ENCODE data around the gene RPL38. TPM values are rescaled to one million over a fixed set of nuclear protein-coding genes. Genes with fewer than 3 reads are reported as not detected.

The RPL38 gene
- total and polyA plus RNA-seq, 2 donors (not counting 1 experiment from before 2014, with no cell fraction given): 722 to 1,550 TPM

DNA sequence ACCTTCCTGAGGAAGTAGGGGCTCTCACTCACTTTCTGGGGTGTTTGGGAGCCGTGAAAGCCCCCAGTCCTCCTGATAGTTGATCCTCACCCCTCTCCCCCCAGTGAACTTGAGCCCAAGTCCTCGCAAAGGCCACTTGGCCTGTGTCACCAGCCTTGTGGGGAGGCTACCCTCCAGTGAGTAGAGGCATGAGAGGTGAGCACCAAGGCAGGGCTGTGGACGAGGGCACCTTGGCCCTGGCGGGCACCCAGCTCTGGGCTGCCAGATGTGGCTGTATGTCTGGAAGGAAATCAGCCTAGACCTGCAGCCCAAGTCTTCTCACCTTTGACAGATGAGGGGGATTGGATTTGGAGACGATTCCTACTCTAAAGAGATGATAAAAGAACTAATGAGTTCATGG, 13.0 kb downstream of the RPL38 start:
- ChIA-PET CTCF (no interaction called here), POLR2A (no interaction called here)
- H3K27ac ChIP-seq (ENCODE audit: low read length in 2 of 2): no peak overlapping the region
- peak overlapping the region; percentile 1 for H3K4me2 ChIP-seq (replicated peaks; ENCODE audit: low read depth, low read length, poor library complexity, severe bottlenecking)
- Mint-ChIP-seq H3K4me1 (peaks cover 44% of the 10 kb centered on the region), H3K27ac (no peak overlapping the region), H3K4me3 (no peak overlapping the region), H3K9me3 (ENCODE audit: insufficient read depth) (no peaks in the 10 kb centered on the region), H3K27me3 (no peaks in the 10 kb centered on the region)
- no peaks in the 10 kb centered on the region for H3K36me3 ChIP-seq (replicated peaks in 1 of 2; ENCODE audit: control extremely low read depth in 1 of 2, control insufficient read depth in 1 of 2, extremely low read depth in 1 of 2, insufficient read depth in 2 of 2, low read length in 1 of 2)
- no peak overlapping the region for H2AFZ ChIP-seq (ENCODE audit: insufficient read depth, low read depth, low read length, poor library complexity, severe bottlenecking)
- intact Hi-C loops (cut with micrococcal nuclease): no loop called here
- 95% methylated on average over 2 of the region's 5 CpGs for WGBS (ENCODE audit: insufficient coverage)
- peaks cover 16% of the 10 kb centered on the region for H4K20me1 ChIP-seq (ENCODE audit: control insufficient read depth, insufficient read depth, low read length, poor library complexity, severe bottlenecking)
- DNase-seq (no peak), ATAC-seq (ENCODE audit: low read depth) (no peak)
- H3K9me3 ChIP-seq (ENCODE audit: control extremely low read depth in 1 of 3, control insufficient read depth in 2 of 3, insufficient read depth in 1 of 3, low read length in 2 of 3): no peaks in the 10 kb centered on the region
- H3K4me3 ChIP-seq (ENCODE audit: control extremely low read depth in 1 of 5, extremely low read depth in 1 of 5, insufficient read depth in 1 of 5, low read depth in 2 of 5, low read length in 4 of 5): no peak overlapping the region
- no peaks in the 10 kb centered on the region for H3K27me3 ChIP-seq (replicated peaks in 1 of 4; ENCODE audit: control extremely low read depth in 1 of 4, control insufficient read depth in 3 of 4, insufficient read depth in 4 of 4, low read length in 3 of 4)
- H3K4me1 ChIP-seq (ENCODE audit: control insufficient read depth in 2 of 2, insufficient read depth in 2 of 2, low read length in 2 of 2): peaks cover 35 to 41% of the 10 kb centered on the region in 2 donors
- H3K9ac ChIP-seq (ENCODE audit: low read length): no peak overlapping the region
- no peaks in the 10 kb centered on the region for H3K79me2 ChIP-seq (ENCODE audit: control insufficient read depth, insufficient read depth, low read length)
- no peak for TF ChIP-seq EZH2 (IDR thresholded peaks at IDR 0.05; ENCODE audit: borderline replicate concordance, insufficient read depth, low read depth, low read length, poor library complexity, severe bottlenecking)
- TF ChIP-seq, protein P1, sequence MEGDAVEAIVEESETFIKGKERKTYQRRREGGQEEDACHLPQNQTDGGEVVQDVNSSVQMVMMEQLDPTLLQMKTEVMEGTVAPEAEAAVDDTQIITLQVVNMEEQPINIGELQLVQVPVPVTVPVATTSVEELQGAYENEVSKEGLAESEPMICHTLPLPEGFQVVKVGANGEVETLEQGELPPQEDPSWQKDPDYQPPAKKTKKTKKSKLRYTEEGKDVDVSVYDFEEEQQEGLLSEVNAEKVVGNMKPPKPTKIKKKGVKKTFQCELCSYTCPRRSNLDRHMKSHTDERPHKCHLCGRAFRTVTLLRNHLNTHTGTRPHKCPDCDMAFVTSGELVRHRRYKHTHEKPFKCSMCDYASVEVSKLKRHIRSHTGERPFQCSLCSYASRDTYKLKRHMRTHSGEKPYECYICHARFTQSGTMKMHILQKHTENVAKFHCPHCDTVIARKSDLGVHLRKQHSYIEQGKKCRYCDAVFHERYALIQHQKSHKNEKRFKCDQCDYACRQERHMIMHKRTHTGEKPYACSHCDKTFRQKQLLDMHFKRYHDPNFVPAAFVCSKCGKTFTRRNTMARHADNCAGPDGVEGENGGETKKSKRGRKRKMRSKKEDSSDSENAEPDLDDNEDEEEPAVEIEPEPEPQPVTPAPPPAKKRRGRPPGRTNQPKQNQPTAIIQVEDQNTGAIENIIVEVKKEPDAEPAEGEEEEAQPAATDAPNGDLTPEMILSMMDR (IDR thresholded peaks at IDR 0.05): no peak

DNA sequence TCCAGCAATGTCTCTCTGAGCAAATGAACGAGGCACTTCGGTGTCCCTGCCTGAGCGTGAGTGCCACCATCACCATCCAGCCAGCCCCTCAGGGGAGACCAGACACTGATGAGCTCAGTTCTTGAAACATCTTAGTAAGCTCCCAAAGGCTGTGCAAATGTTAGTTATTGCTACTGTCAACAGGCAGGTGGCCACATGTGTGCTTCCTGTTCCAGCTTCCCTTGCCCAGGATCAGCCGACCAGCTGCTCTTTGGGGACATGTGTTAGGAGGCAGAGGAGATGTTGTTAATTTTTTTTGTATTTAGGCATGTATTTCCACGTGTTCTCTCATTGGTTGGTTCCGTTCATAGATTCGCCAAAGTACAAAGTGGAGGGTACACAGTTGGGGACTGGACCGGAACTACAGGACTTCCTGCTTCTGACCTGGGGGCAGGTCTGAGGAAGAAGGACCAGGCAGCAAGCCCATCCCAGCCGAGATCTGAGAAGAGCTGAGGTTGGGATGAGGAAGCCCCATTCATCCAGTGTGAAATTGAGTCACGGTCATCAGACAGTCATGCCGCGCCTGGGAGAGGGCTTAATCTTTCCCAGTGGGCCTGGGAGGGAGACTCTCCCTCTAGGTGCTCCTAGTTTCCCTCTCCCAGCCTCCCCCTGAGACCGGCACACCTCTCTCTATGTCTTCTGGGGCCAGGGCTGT, 13.7 kb downstream of the RPL38 start:
- Mint-ChIP-seq H3K9me3 (ENCODE audit: insufficient read depth) (no peaks in the 10 kb centered on the region), H3K27me3 (no peaks in the 10 kb centered on the region), H3K27ac (no peak overlapping the region), H3K4me3 (no peak overlapping the region), H3K4me1 (peaks cover 39% of the 10 kb centered on the region)
- 59% methylated on average over 10 of the region's 13 CpGs for WGBS (ENCODE audit: insufficient coverage)
- H3K79me2 ChIP-seq (ENCODE audit: control insufficient read depth, insufficient read depth, low read length): no peaks in the 10 kb centered on the region
- no peak overlapping the region for H3K9ac ChIP-seq (ENCODE audit: low read length)
- no peak overlapping the region for H3K4me2 ChIP-seq (replicated peaks; ENCODE audit: low read depth, low read length, poor library complexity, severe bottlenecking)
- TF ChIP-seq, protein P1 (IDR thresholded peaks at IDR 0.05): no peak
- no peak for TF ChIP-seq EZH2 (IDR thresholded peaks at IDR 0.05; ENCODE audit: borderline replicate concordance, insufficient read depth, low read depth, low read length, poor library complexity, severe bottlenecking)
- H3K27me3 ChIP-seq (replicated peaks in 1 of 4; ENCODE audit: control extremely low read depth in 1 of 4, control insufficient read depth in 3 of 4, insufficient read depth in 4 of 4, low read length in 3 of 4): no peaks in the 10 kb centered on the region
- no peak overlapping the region for H3K4me3 ChIP-seq (ENCODE audit: control extremely low read depth in 1 of 5, extremely low read depth in 1 of 5, insufficient read depth in 1 of 5, low read depth in 2 of 5, low read length in 4 of 5)
- peaks cover 12% of the 10 kb centered on the region for H4K20me1 ChIP-seq (ENCODE audit: control insufficient read depth, insufficient read depth, low read length, poor library complexity, severe bottlenecking)
- intact Hi-C loops (cut with micrococcal nuclease): no loop called here
- H3K9me3 ChIP-seq (ENCODE audit: control extremely low read depth in 1 of 3, control insufficient read depth in 2 of 3, insufficient read depth in 1 of 3, low read length in 2 of 3): no peaks in the 10 kb centered on the region
- ChIA-PET POLR2A (no interaction called here), CTCF (no interaction called here)
- H3K36me3 ChIP-seq (replicated peaks in 1 of 2; ENCODE audit: control extremely low read depth in 1 of 2, control insufficient read depth in 1 of 2, extremely low read depth in 1 of 2, insufficient read depth in 2 of 2, low read length in 1 of 2): no peaks in the 10 kb centered on the region
- H3K27ac ChIP-seq (ENCODE audit: low read length in 2 of 2): no peak overlapping the region
- H3K4me1 ChIP-seq (ENCODE audit: control insufficient read depth in 2 of 2, insufficient read depth in 2 of 2, low read length in 2 of 2): peaks cover 34 to 38% of the 10 kb centered on the region in 2 donors
- DNase-seq: no peak
- no peak overlapping the region for H2AFZ ChIP-seq (ENCODE audit: insufficient read depth, low read depth, low read length, poor library complexity, severe bottlenecking)
- no peak for ATAC-seq (ENCODE audit: low read depth)
